PC-3 (cell line): ENCODE data around the gene MRPL1. TPM values are rescaled to one million over a fixed set of nuclear protein-coding genes. Genes with fewer than 3 reads are reported as not detected.
A peak's percentile ranks its signal among the peaks of the same experiment; 100 is the strongest.

ENCODE experiments used
- ATAC-seq: fragments of 200-7000 bp; cut with Tn5 transposase; 2 replicates; pipeline ENCODE4 v1.9.1; 2020; ENCODE audit warnings: mild to moderate bottlenecking, moderate library complexity
- BruUV-seq: library from RNA; stranded (reverse); fragments of 400-500 nt; replicated peaks from 2 replicates; lab custom pipeline; 2021; lab: Mats Ljungman, UMichigan
- CTCF ChIA-PET: fragments of 300-600 bp; sonication (Branson Sonifier 250); formaldehyde crosslinking; loops from one replicate; lab custom pipeline; 2022; ENCODE audit warnings: antibody characterized with exemption; lab: Charles Lee
- POLR2A ChIA-PET: fragments of 300-600 bp; sonication (Branson Sonifier 250); formaldehyde crosslinking; loops from one replicate; lab custom pipeline; 2022; ENCODE audit warnings: antibody characterized with exemption; ENCODE audit not compliant: unreplicated experiment; lab: Charles Lee
- DNase-seq: peaks from one replicate; pipeline ENCODE4 v3.0.0-alpha.2; 2015
- H2AFZ ChIP-seq: fragments of 300-600 bp; sonication (generic); 2 replicates; pipeline ENCODE4 v1.6.0; 2016; ENCODE audit warnings: antibody characterized with exemption, low read length
- H3F3A ChIP-seq: fragments of 300-600 bp; sonication (generic); one replicate; pipeline ENCODE4 v1.6.0; 2017; ENCODE audit warnings: antibody characterized with exemption, low read length, control low read depth, mild to moderate bottlenecking; ENCODE audit not compliant: unreplicated experiment
- H3K27ac ChIP-seq: fragments of 300-600 bp; sonication (generic); 2 replicates; pipeline ENCODE4 v1.5.1; 2016; ENCODE audit warnings: mild to moderate bottlenecking, low read length
- H3K27me3 ChIP-seq: fragments of 300-600 bp; sonication (generic); 2 replicates; pipeline ENCODE4 v1.6.1; 2016; ENCODE audit warnings: low read length, mixed read lengths
- H3K36me3 ChIP-seq: fragments of 300-600 bp; sonication (generic); 2 replicates; pipeline ENCODE4 v1.6.1; 2016; ENCODE audit warnings: low read depth, mixed run types, low read length, mixed read lengths
- H3K4me1 ChIP-seq: fragments of 300-600 bp; sonication (generic); 2 replicates; pipeline ENCODE4 v1.5.1; 2016; ENCODE audit warnings: low read length; ENCODE audit not compliant: insufficient read depth
- H3K4me2 ChIP-seq: fragments of 300-600 bp; sonication (generic); 2 replicates; pipeline ENCODE4 v1.6.0; 2016; ENCODE audit warnings: low read length
- H3K4me3 ChIP-seq: fragments of 300-600 bp; sonication (generic); 2 replicates; pipeline ENCODE4 v1.5.1; 2016; ENCODE audit warnings: mild to moderate bottlenecking, low read length, mixed read lengths
- H3K79me2 ChIP-seq: fragments of 300-600 bp; sonication (generic); 2 replicates; pipeline ENCODE4 v1.6.1; 2017; ENCODE audit warnings: low read length, mixed read lengths
- H3K9ac ChIP-seq: fragments of 300-600 bp; sonication (generic); 2 replicates; pipeline ENCODE4 v1.6.0; 2016; ENCODE audit warnings: mild to moderate bottlenecking, low read length
- H3K9me2 ChIP-seq: fragments of 300-600 bp; sonication (generic); replicated peaks from 2 replicates; pipeline ENCODE4 v1.6.1; 2016; ENCODE audit warnings: mixed run types, low read length, mixed read lengths
- H3K9me3 ChIP-seq: fragments of 300-600 bp; sonication (generic); 2 replicates; pipeline ENCODE4 v1.6.1; 2016; ENCODE audit warnings: low read length, mixed read lengths
- H4K20me1 ChIP-seq: fragments of 300-600 bp; sonication (generic); 2 replicates; pipeline ENCODE4 v1.6.1; 2016; ENCODE audit warnings: low read length, mixed read lengths
- CTCF ChIP-seq: fragments of 300-600 bp; sonication (generic); conservative IDR thresholded peaks from 2 replicates; pipeline ENCODE4 v1.5.1; 2017; ENCODE audit warnings: antibody characterized with exemption, low read depth, mild to moderate bottlenecking, low read length
- EZH2 ChIP-seq: fragments of 300-600 bp; sonication (generic); IDR thresholded peaks from one replicate; pipeline ENCODE4 v1.6.1; 2017; ENCODE audit warnings: antibody characterized with exemption, mild to moderate bottlenecking, low read length; ENCODE audit not compliant: unreplicated experiment
- EZH2phosphoT487 ChIP-seq: fragments of 300-600 bp; sonication (generic); IDR thresholded peaks from 2 replicates; pipeline ENCODE4 v1.6.1; 2018; ENCODE audit warnings: mild to moderate bottlenecking, antibody characterized with exemption, low read length, borderline replicate concordance
- intact Hi-C: fragments of 100-400 bp; cut with micrococcal nuclease; formaldehyde crosslinking; loops from 2 replicates; pipeline ENCODE4 v1.9.0; 2023
- total RNA-seq: library from RNA; depleted of rRNA; stranded (reverse); fragments of >200 nt; gene quantifications from 2 replicates; pipeline ENCODE4 v1.2.3, GENCODE V29; 2014

The MRPL1 gene
- total RNA-seq, 1 experiment from 2014 or later = 23.0 TPM

- peaks cover 47% of the 10 kb centered on the region for H3K79me2 ChIP-seq
- intact Hi-C loops = no loop called here
- no peak for TF ChIP-seq CTCF
- no peak for TF ChIP-seq EZH2phosphoT487
- TF ChIP-seq EZH2 = no peak
Measured at GRCh38 chr4:77818602-77819403, 43.8 kb upstream of the MRPL1 start, which contains the start of gene CNOT6L. TSS of gene CNOT6L (minus strand) at chr4:77819368. CDS start at chr4:77819308, 60 bp downstream.

GRCh38 chr4:77819404-77819842, 43.2 kb upstream of the MRPL1 start:
- intact Hi-C loops = no loop called here

More at GRCh38 chr4:77818602-77819403, 43.8 kb upstream of the MRPL1 start, which contains the start of gene CNOT6L:
- Histone ChIP-seq H3K4me2 (peak within 1 kb of the TSS; percentile 99), H3K27me3 (no peaks in the 10 kb centered on the region), H3K4me3 (peak within 1 kb of the TSS; percentile 97), H3F3A (no peaks in the 10 kb centered on the region), H3K9me3 (no peaks in the 10 kb centered on the region), H3K4me1 (peaks cover 12% of the 10 kb centered on the region), H4K20me1 (no peaks in the 10 kb centered on the region), H3K9ac (peak within 1 kb of the TSS; percentile 89), H3K9me2 (no peaks in the 10 kb centered on the region), H2AFZ (peak within 1 kb of the TSS; percentile 99), H3K36me3 (no peaks in the 10 kb centered on the region), H3K27ac (peak within 1 kb of the TSS; percentile 64)
- ATAC-seq (peak; percentile 46), DNase-seq (peak; percentile 68)
- POLR2A ChIA-PET = no interaction called here
- BruUV-seq = no TSS peak
- CTCF ChIA-PET = no interaction called here

More at GRCh38 chr4:77819404-77819842, 43.2 kb upstream of the MRPL1 start:
- Histone ChIP-seq H3K79me2 (peaks cover 41% of the 10 kb centered on the region), H3F3A (no peaks in the 10 kb centered on the region), H2AFZ (peak overlapping the region; percentile 95), H3K27ac (no peak overlapping the region; the same call in 1 of the 2 replicates), H3K4me2 (peak overlapping the region; percentile 99), H3K36me3 (no peaks in the 10 kb centered on the region), H3K9ac (peak overlapping the region; percentile 89), H3K4me1 (peaks cover 12% of the 10 kb centered on the region), H3K27me3 (no peaks in the 10 kb centered on the region), H3K9me2 (no peaks in the 10 kb centered on the region), H4K20me1 (no peaks in the 10 kb centered on the region), H3K9me3 (no peaks in the 10 kb centered on the region), H3K4me3 (peak overlapping the region; percentile 97)
- ATAC-seq (peak; percentile 5), DNase-seq (no peak)
- POLR2A ChIA-PET = interaction anchor here (1.0 kb wide), 1 partner anchor 109 kb away, joined by 4 read pairs; no protein-coding TSS in a partner anchor
- no peak for TF ChIP-seq EZH2phosphoT487
- no peak for TF ChIP-seq CTCF
- no peak for TF ChIP-seq EZH2
- CTCF ChIA-PET = no interaction called here
- no TSS peak for BruUV-seq
